ENCODE results near the gene ELK3.

ELK3 gene

GRCh38 chr12:96213869-96214268 is 19.7 kb downstream of the ELK3 start:
- no peak for DNase-seq

- DNase-seq = no peak
Measured at GRCh38 chr12:96215919-96216273, 21.7 kb downstream of the ELK3 start.

GRCh38 chr12:96218989-96219678 is 25.0 kb downstream of the ELK3 start:
- DNase-seq = no peak

GRCh38 chr12:96219700-96220206 is 25.6 kb downstream of the ELK3 start:
- DNase-seq = peak in 1 of 2 donors; percentile 12

DNA sequence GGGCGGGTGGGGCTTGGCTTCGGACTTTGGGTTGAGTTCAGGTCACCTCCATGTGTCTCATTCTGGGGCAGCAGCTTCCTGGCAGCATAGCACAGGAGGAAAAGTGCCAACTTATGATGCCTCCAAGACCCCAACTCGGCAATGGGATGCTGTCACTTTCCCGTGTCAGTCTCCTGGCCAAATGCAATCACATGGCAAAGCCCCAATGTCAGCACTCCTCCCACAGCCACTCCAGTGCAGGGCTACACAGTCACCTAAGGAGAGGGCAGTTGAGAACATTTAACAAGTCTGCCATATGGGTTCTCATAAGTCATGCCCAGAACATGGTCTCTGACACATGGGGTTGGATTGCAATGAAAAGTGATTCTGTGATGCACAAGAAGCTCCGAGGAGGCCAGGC is 26.7 kb downstream of the ELK3 start:
- DNase-seq = no peak

- no peak for DNase-seq
Measured at GRCh38 chr12:96221391-96221790, 27.2 kb downstream of the ELK3 start.

- peak; percentile 64 to 69 for DNase-seq
Measured at GRCh38 chr12:96223411-96224218, 29.4 kb downstream of the ELK3 start.

GRCh38 chr12:96224219-96224615 is 30.0 kb downstream of the ELK3 start:
- DNase-seq = no peak

- no peak for DNase-seq
Measured at GRCh38 chr12:96225044-96225855, 31.1 kb downstream of the ELK3 start.

DNA sequence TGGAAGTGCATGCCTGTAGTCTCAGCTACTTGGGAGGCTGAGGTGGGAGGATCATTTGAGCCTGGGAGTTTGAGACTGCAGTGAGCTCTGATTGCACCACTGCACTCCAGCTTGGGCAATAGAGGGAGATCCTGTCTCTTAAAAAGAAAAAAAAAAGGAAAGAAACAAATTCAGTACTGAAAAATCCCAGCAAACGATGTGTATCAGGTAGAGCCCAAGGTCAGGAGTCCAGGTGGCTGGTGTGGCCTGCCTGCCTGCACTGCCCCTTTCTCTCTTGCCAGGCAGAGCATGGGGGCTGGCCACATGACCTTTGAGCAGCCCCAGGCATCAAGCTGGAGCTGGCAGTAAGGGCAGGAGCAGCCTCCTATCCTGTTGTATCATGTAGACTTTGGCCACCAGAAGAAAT is 31.8 kb downstream of the ELK3 start:
- DNase-seq = no peak

- DNase-seq = no peak
Measured at GRCh38 chr12:96226401-96226800, 32.2 kb downstream of the ELK3 start.

DNA sequence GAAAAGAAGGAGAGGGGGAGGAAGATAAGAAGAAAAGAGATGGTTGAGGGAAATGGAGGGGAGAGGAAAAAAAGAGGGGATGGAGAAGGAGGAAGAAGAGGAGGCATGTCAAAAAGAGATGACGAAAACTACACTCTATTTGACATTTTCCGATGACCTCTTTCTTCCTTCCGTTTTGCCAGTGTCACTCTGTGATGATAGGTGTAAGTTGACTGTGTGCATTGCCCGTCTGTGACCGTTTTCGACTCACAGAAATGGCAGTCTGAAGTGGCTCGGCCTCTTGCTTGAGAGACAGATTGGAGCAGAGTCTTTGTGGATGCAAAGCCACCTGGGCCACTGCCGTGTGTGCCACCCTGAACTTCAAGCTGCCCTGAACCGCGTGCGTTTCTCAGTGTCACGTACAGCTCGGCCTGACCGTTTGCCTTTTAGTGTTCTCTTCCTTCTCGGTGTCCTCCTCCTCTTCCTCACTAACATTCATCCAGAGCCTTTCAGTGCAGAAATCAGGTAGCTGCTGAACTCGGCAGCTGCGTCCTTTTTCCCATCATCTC is 32.7 kb downstream of the ELK3 start:
- no peak for DNase-seq

GRCh38 chr12:96227365-96228106 is 33.4 kb downstream of the ELK3 start:
- DNase-seq = no peak

GRCh38 chr12:96228566-96229248 is 34.5 kb downstream of the ELK3 start:
- DNase-seq = no peak

- DNase-seq = no peak
Measured at GRCh38 chr12:96230646-96231045, 36.5 kb downstream of the ELK3 start.

DNA sequence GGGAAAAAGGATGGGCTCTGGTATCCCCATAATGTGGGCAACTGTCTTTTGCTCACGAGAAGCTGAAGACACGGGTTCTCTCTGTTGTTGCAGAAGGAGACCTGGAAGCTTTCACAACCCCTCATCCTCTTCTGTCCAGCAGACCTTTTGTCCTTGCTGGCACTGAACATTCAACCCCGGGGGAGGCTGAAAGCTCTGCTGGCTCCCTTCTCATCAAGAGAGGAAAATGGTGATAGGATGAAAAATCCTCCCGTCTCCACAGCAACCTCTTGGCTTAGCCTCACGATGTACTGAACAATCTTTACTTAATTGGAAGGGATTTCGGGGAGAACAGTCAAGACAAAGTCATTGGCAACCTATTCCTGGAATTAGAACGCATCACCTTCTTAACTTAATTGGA is 39.0 kb downstream of the ELK3 start:
- no peak for DNase-seq

- no peak for DNase-seq
Measured at GRCh38 chr12:96233939-96234461, 39.8 kb downstream of the ELK3 start.

DNA sequence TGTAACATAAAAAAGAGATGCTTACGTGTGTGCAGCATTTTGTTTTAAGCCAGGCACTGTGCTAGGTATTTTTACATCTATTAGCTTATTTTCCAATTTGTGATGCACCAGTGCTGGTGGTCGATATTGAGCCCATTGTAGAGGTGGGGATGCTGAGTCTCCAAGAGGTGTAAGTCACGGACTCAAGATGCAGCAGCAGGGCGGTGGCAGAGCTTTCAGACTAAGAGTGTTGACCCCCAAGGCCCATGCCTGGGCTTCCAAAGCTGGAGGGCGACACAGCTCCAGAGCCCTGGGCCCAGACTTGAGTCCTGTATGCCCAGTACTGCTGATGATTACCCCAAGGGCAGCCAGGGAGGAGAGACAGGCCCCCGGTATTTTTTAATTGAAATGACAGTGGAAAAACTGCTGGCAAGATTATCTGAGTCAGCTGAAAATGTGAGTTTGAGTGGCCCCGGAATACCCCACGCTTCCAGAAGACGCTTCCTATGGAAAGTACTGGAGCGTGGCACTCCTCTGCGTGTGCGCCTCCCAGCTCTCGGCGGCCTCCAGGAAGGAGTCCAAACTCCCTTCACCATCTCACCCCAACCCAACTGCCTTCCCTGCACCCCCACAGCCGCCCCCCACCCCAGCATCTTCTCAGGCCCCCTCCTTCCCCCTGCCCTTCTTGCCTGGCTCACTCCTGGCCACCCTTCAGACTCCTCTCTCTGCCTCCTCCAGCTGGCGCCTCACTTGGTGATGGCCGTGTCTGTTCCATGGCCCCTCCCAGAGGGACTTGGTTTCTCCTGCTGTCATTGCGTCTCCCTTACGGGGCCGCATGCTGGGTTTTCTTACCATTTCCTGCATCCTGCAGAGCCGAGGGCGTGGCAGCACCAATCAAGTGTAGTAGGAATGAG is 40.7 kb downstream of the ELK3 start:
- DNase-seq = no peak

DNA sequence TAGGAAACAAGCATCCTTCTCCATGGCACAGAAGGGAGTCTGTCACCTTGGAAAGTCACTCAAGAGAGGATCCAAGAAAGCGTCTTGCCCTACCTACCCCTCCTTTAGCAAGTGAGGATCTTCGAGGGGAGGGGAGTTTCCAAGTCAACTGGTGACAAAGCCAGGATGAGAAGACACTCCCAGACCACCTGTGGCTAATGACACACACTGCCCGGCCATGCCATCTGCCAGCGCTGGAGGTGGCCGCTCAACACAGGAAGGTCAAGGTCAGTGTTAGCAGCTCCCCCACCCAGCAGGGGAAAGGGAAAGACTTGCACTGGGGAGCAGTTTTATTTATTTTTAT is 41.3 kb downstream of the ELK3 start:
- no peak for DNase-seq

- no peak for DNase-seq
Measured at GRCh38 chr12:96236221-96236822, 42.1 kb downstream of the ELK3 start.

All from inflammatory macrophage treated with lipopolysaccharide for 1 hour (primary cell).